Mucosa of descending colon (tissue), 3 donors: ENCODE results near the gene MCL1. TPM values are rescaled to one million over a fixed set of nuclear protein-coding genes. Genes with fewer than 3 reads are reported as not detected.

Source experiments
- ATAC-seq: fragments of 200-7000 bp; cut with Tn5 transposase; one replicate; pipeline ENCODE4 v1.9.1; 2020; ENCODE audit warnings: mild to moderate bottlenecking, moderate library complexity
- DNase-seq, 3 donors: peaks; one replicate each; pipeline ENCODE4 v3.0.0-alpha.2; 2020
- H3K36me3 ChIP-seq: fragments of 200-600 bp; one replicate; pipeline ENCODE4 v1.8.0; 2021; ENCODE audit warnings: low read depth, mild to moderate bottlenecking
- H3K4me1 ChIP-seq: fragments of 200-600 bp; one replicate; pipeline ENCODE4 v1.8.0; 2021; ENCODE audit warnings: low read depth, mild to moderate bottlenecking
- H3K4me3 ChIP-seq: fragments of 200-600 bp; one replicate; pipeline ENCODE4 v1.8.0; 2021; ENCODE audit warnings: mild to moderate bottlenecking
- H3K9me3 ChIP-seq: fragments of 200-600 bp; one replicate; pipeline ENCODE4 v1.8.0; 2021; ENCODE audit warnings: mild to moderate bottlenecking
- CTCF ChIP-seq: fragments of 200-600 bp; IDR thresholded peaks from one replicate; pipeline ENCODE4 v1.8.0; 2022; ENCODE audit warnings: antibody characterized with exemption, mild to moderate bottlenecking
- intact Hi-C, 2 donors: fragments of 100-400 bp; cut with DNase I in 1 of 2; cut with micrococcal nuclease in 1 of 2; formaldehyde crosslinking; loops; one replicate each; pipeline versions ENCODE4 v1.11.0 to v1.11.1; 2022; cut with DNase I, micrococcal nuclease
- total RNA-seq, 3 donors: library from RNA; stranded (reverse); fragmentation: NEBNext Ultra II Directional in 2 of 3; extraction: Animal tissue kit (Norgen Biotek cat#: 25700) in 2 of 3; gene quantifications; one replicate each; pipeline versions ENCODE4 v1.2.1 to v1.2.4, GENCODE V29; 2021 to 2023
- donor health status: DM: no; HTN: no; CAD: no; lungs with moderate emphysema.
- donor health status: DM: no; HTN: no; CAD: no.
- donor health status: DM: no; HTN: yes; CAD: no.

The MCL1 gene
- total RNA-seq, 3 donors from 2014 or later = 221 to 258 (median 236) TPM

- no peak for TF ChIP-seq CTCF
- intact Hi-C loops = no loop called here
Measured at GRCh38 chr1:150615346-150616201, 36.2 kb upstream of the MCL1 start.

GRCh38 chr1:150613061-150613920 is 33.9 kb upstream of the MCL1 start:
- peak in 1 of 3 donors; percentile 79 for DNase-seq
- TF ChIP-seq CTCF = no peak
- Histone ChIP-seq H3K36me3 (no peaks in the 10 kb centered on the region), H3K9me3 (no peaks in the 10 kb centered on the region), H3K4me1 (peaks cover 52% of the 10 kb centered on the region), H3K4me3 (no peak overlapping the region)
- intact Hi-C loops = loop anchor here in 1 of 2 donors (5.0 kb wide), 1 partner anchor 46 kb away; no protein-coding TSS in a partner anchor
- ATAC-seq = peak; percentile 81

More at GRCh38 chr1:150615346-150616201, 36.2 kb upstream of the MCL1 start:
- DNase-seq (no peak), ATAC-seq (peak; percentile 44)
- H3K4me3 ChIP-seq = no peak overlapping the region
- H3K36me3 ChIP-seq = no peaks in the 10 kb centered on the region
- H3K9me3 ChIP-seq = no peaks in the 10 kb centered on the region
- H3K4me1 ChIP-seq = peaks cover 60% of the 10 kb centered on the region

- intact Hi-C loops = loop anchor here in 1 of 2 donors (5.0 kb wide), 1 partner anchor 45 kb away; no protein-coding TSS in a partner anchor
- H3K4me1 ChIP-seq = peaks cover 52% of the 10 kb centered on the region
- ATAC-seq = no peak
- H3K9me3 ChIP-seq = no peaks in the 10 kb centered on the region
- no peak for DNase-seq
- no peaks in the 10 kb centered on the region for H3K36me3 ChIP-seq
- no peak overlapping the region for H3K4me3 ChIP-seq
- no peak for TF ChIP-seq CTCF
Measured at GRCh38 chr1:150612014-150612345, 32.6 kb upstream of the MCL1 start.

GRCh38 chr1:150610576-150610975 is 31.2 kb upstream of the MCL1 start:
- intact Hi-C loops = loop anchor here in 1 of 2 donors (5.0 kb wide), 1 partner anchor 43 kb away; no protein-coding TSS in a partner anchor
- Histone ChIP-seq H3K36me3 (no peaks in the 10 kb centered on the region), H3K4me3 (no peak overlapping the region), H3K9me3 (no peaks in the 10 kb centered on the region), H3K4me1 (peaks cover 50% of the 10 kb centered on the region)
- DNase-seq (no peak), ATAC-seq (no peak)
- no peak for TF ChIP-seq CTCF

GRCh38 chr1:150609732-150610131 is 30.3 kb upstream of the MCL1 start:
- H3K36me3 ChIP-seq = no peaks in the 10 kb centered on the region
- H3K4me1 ChIP-seq = peaks cover 43% of the 10 kb centered on the region
- no peaks in the 10 kb centered on the region for H3K9me3 ChIP-seq
- ATAC-seq (no peak), DNase-seq (no peak)
- no peak overlapping the region for H3K4me3 ChIP-seq
- TF ChIP-seq CTCF = no peak
- intact Hi-C loops = loop anchor here in 1 of 2 donors (5.0 kb wide), 1 partner anchor 42 kb away; no protein-coding TSS in a partner anchor
